Measurements from ENCODE around the gene MAP3K7CL. TPM values are rescaled to one million over a fixed set of nuclear protein-coding genes. Genes with fewer than 3 reads are reported as not detected.

The MAP3K7CL gene
- total and polyA plus RNA-seq, 2 of the 8 experiments (the other 6 are each of a cell fraction or from before 2014, with no cell fraction given), result not detected

- no peak overlapping the region for H3K4ac ChIP-seq (replicated peaks; ENCODE audit: insufficient read length, low read depth, low read length)
- H4K5ac ChIP-seq (ENCODE audit: insufficient read length, low read depth, low read length), result no peak overlapping the region
- no peak overlapping the region for H4K8ac ChIP-seq (ENCODE audit: extremely low read depth, insufficient read depth, low read length)
- no peak overlapping the region for H3K9ac ChIP-seq (replicated peaks in 1 of 4; ENCODE audit: extremely low read depth in 1 of 4, low read depth in 3 of 4, low read length in 3 of 4)
- no peak overlapping the region for H3K56ac ChIP-seq (replicated peaks; ENCODE audit: insufficient read length, low read depth, low read length)
- H4K91ac ChIP-seq (replicated peaks; ENCODE audit: insufficient read length, low read length), result no peak overlapping the region
- no peak overlapping the region for H2AK5ac ChIP-seq (ENCODE audit: low read depth, low read length)
- H3K23me2 ChIP-seq (ENCODE audit: low read depth, low read length), result no peaks in the 10 kb centered on the region
- no peak overlapping the region for H3K4me2 ChIP-seq (ENCODE audit: insufficient read depth in 1 of 2, low read depth in 2 of 2, low read length in 2 of 2)
- H3K79me1 ChIP-seq (ENCODE audit: low read depth, low read length), result no peaks in the 10 kb centered on the region
- no peak overlapping the region for H3K27ac ChIP-seq (ENCODE audit: low read depth, low read length)
- ChIA-PET CTCF (ENCODE audit: partially characterized antibody) (interaction anchor here (1.1 to 3.6 kb wide), 3 partner anchors 10 to 14 kb away, joined by 3 to 23 read pairs (median 4); no protein-coding TSS in a partner anchor), POLR2A (ENCODE audit: partially characterized antibody) (no interaction called here)
- H2BK5ac ChIP-seq (ENCODE audit: low read depth, low read length), result no peak overlapping the region
- no peak overlapping the region for H2BK12ac ChIP-seq (ENCODE audit: low read depth, low read length)
- FAIRE-seq, result no peak
- no peak overlapping the region for H2BK20ac ChIP-seq (ENCODE audit: low read length)
- no peaks in the 10 kb centered on the region for H3K27me3 ChIP-seq (replicated peaks in 1 of 4; ENCODE audit: control insufficient read depth in 3 of 4, extremely low read depth in 1 of 4, insufficient read depth in 3 of 4, low read length in 3 of 4)
- no peak overlapping the region for H2AFZ ChIP-seq (ENCODE audit: low read length)
- H3K18ac ChIP-seq (ENCODE audit: extremely low read depth, low read length), result no peak overlapping the region
- no peak for DNase-seq (ENCODE audit: low read depth in 1 of 2, low spot score in 2 of 2)
- no peak overlapping the region for H3K23ac ChIP-seq (ENCODE audit: insufficient read length)
- H4K20me1 ChIP-seq (replicated peaks in 1 of 2; ENCODE audit: control insufficient read depth in 1 of 2, insufficient read depth in 2 of 2, low read length in 2 of 2), result no peaks in the 10 kb centered on the region
- H3K36me3 ChIP-seq (ENCODE audit: control insufficient read depth in 2 of 4, insufficient read depth in 4 of 4, low read length in 3 of 4), result no peaks in the 10 kb centered on the region
- no peak overlapping the region for H2BK15ac ChIP-seq (ENCODE audit: low read length)
- H3K14ac ChIP-seq (ENCODE audit: insufficient read length), result no peak overlapping the region
- no peaks in the 10 kb centered on the region; a peak in 1 of 7 replicates for H3K4me1 ChIP-seq (replicated peaks in 1 of 4; ENCODE audit: control insufficient read depth in 3 of 4, insufficient read depth in 4 of 4, low read length in 3 of 4)
- no peaks in the 10 kb centered on the region for H3K9me3 ChIP-seq (ENCODE audit: insufficient read depth in 2 of 2, low read depth in 1 of 2, low read length in 1 of 2)
- WGBS, 2 experiments (ENCODE audit: extremely low coverage in 1 of 2, insufficient coverage in 1 of 2, insufficient read length in 1 of 2, insufficient replicate concordance in 2 of 2, low coverage in 1 of 2, low lambda C conversion rate in 2 of 2, missing lambda C conversion rate in 1 of 2), result 100% methylated on average over 1 of the region's 1 CpG; no CpG with 5 or more reads in 1 of the 2 experiments
- H3K79me2 ChIP-seq (ENCODE audit: control insufficient read depth in 1 of 2, insufficient read depth in 2 of 2, low read length in 2 of 2), result no peaks in the 10 kb centered on the region
- no peak overlapping the region for H3K4me3 ChIP-seq (ENCODE audit: extremely low read depth in 1 of 4, insufficient read depth in 2 of 4, low read depth in 3 of 4, low read length in 4 of 4)
- H2BK120ac ChIP-seq (replicated peaks; ENCODE audit: low read depth, low read length), result no peak overlapping the region
- TF ChIP-seq KDM5A (IDR thresholded peaks at IDR 0.05; ENCODE audit: low read length), result no peak
- no peak for TF ChIP-seq SAP30 (IDR thresholded peaks at IDR 0.05; ENCODE audit: insufficient read depth, insufficient replicate concordance, low read length)
- no peak for TF ChIP-seq FOSL1 (IDR thresholded peaks at IDR 0.05; ENCODE audit: insufficient read depth, low read depth, low read length)
- TF ChIP-seq, protein P1, sequence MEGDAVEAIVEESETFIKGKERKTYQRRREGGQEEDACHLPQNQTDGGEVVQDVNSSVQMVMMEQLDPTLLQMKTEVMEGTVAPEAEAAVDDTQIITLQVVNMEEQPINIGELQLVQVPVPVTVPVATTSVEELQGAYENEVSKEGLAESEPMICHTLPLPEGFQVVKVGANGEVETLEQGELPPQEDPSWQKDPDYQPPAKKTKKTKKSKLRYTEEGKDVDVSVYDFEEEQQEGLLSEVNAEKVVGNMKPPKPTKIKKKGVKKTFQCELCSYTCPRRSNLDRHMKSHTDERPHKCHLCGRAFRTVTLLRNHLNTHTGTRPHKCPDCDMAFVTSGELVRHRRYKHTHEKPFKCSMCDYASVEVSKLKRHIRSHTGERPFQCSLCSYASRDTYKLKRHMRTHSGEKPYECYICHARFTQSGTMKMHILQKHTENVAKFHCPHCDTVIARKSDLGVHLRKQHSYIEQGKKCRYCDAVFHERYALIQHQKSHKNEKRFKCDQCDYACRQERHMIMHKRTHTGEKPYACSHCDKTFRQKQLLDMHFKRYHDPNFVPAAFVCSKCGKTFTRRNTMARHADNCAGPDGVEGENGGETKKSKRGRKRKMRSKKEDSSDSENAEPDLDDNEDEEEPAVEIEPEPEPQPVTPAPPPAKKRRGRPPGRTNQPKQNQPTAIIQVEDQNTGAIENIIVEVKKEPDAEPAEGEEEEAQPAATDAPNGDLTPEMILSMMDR (IDR thresholded peaks at IDR 0.05; ENCODE audit: control extremely low read depth in 1 of 3, insufficient read depth in 1 of 3, low read depth in 1 of 3, low read length in 3 of 3), result no peak
- TF ChIP-seq TCF12 (IDR thresholded peaks at IDR 0.05; ENCODE audit: low read depth, low read length), result no peak
- no peak for TF ChIP-seq CEBPB (IDR thresholded peaks at IDR 0.05; ENCODE audit: low read depth, low read length)
- no peak for TF ChIP-seq SIX5 (IDR thresholded peaks at IDR 0.05; ENCODE audit: low read depth, low read length)
- no peak for TF ChIP-seq HDAC2 (IDR thresholded peaks at IDR 0.05; ENCODE audit: borderline replicate concordance in 1 of 2, low read depth in 2 of 2, low read length in 2 of 2)
- no peak for TF ChIP-seq SP4 (IDR thresholded peaks at IDR 0.05; ENCODE audit: low read length)
- no peak for TF ChIP-seq EZH2 (IDR thresholded peaks at IDR 0.05; ENCODE audit: low read depth, low read length, severe bottlenecking)
- TF ChIP-seq RAD21 (IDR thresholded peaks at IDR 0.05 in 1 of 2, conservative IDR thresholded peaks at IDR 0.05 in 1 of 2; ENCODE audit: low read depth in 2 of 2, low read length in 2 of 2), result no peak
Measured at GRCh38 chr21:29152916-29153315, 22.5 kb downstream of the MAP3K7CL start.
